Endodermal cell (in vitro differentiated cells): ENCODE measurements around the gene CREBL2. TPM values are rescaled to one million over a fixed set of nuclear protein-coding genes. Genes with fewer than 3 reads are reported as not detected.
"Not testable (repeated sequence)": the region's sequence is repeated elsewhere in the genome, so short reads cannot be mapped to it uniquely, and the experiment has no call there.

ENCODE experiments used
- DNase-seq: peaks from one replicate; pipeline ENCODE4 v3.0.0-alpha.2; 2017
- H3K27ac ChIP-seq: 2 replicates; pipeline ENCODE4 v1.5.1; 2013; ENCODE audit warnings: mild to moderate bottlenecking, low read depth, low read length, moderate library complexity
- H3K27me3 ChIP-seq: 2 replicates; pipeline ENCODE4 v1.6.1; 2013; ENCODE audit warnings: mild to moderate bottlenecking, low read length, moderate library complexity; ENCODE audit not compliant: insufficient read depth, control insufficient read depth, poor library complexity, severe bottlenecking
- H3K36me3 ChIP-seq: 2 replicates; pipeline ENCODE4 v1.7.0; 2013; ENCODE audit warnings: mild to moderate bottlenecking, low read length, moderate library complexity; ENCODE audit not compliant: control insufficient read depth, insufficient read depth
- H3K4me1 ChIP-seq: one replicate; pipeline ENCODE4 v1.7.0; 2013; ENCODE audit warnings: low read length; ENCODE audit not compliant: control insufficient read depth, insufficient read depth
- H3K4me3 ChIP-seq: 2 replicates; pipeline ENCODE4 v1.5.1; 2013; ENCODE audit warnings: mild to moderate bottlenecking, low read length, moderate library complexity
- H3K9ac ChIP-seq: 2 replicates; pipeline ENCODE4 v1.6.1; 2013; ENCODE audit warnings: mild to moderate bottlenecking, low read length, moderate library complexity; ENCODE audit not compliant: poor library complexity, severe bottlenecking; ENCODE audit errors: extremely low read depth
- H3K9me3 ChIP-seq: 2 replicates; pipeline ENCODE4 v1.6.1; 2013; ENCODE audit warnings: mild to moderate bottlenecking, low read length, moderate library complexity; ENCODE audit not compliant: control insufficient read depth
- H3K27ac Mint-ChIP-seq: 2 replicates; pipeline ENCODE4 v1.8.0; 2020; ENCODE audit warnings: mixed read lengths
- H3K27me3 Mint-ChIP-seq: 2 replicates; pipeline ENCODE4 v1.8.0; 2021; ENCODE audit warnings: mild to moderate bottlenecking, mixed read lengths; ENCODE audit not compliant: insufficient read depth
- H3K36me3 Mint-ChIP-seq: 2 replicates; pipeline ENCODE4 v1.8.0; 2020; ENCODE audit warnings: low read depth, mixed read lengths
- H3K4me1 Mint-ChIP-seq: 2 replicates; pipeline ENCODE4 v1.8.0; 2020; ENCODE audit warnings: mixed read lengths
- H3K4me3 Mint-ChIP-seq: 2 replicates; pipeline ENCODE4 v1.8.0; 2020; ENCODE audit warnings: mild to moderate bottlenecking, moderate library complexity, mixed read lengths
- H3K9me3 Mint-ChIP-seq: 2 replicates; pipeline ENCODE4 v1.8.0; 2020; ENCODE audit warnings: mild to moderate bottlenecking, mixed read lengths
- WGBS, 2 experiments: methylation state at CpG; one replicate each; pipeline versions ENCODE4 v1.1.5 to v1.1.7; 2013; ENCODE audit warnings: missing lambda C conversion rate in 2 of 2, mixed read lengths in 1 of 2; ENCODE audit not compliant: insufficient coverage in 1 of 2, insufficient read length in 1 of 2; 5-methylcytosine and 5-hydroxymethylcytosine counted together
- total RNA-seq, 2 donors: library from RNA; stranded (reverse); fragmentation: NEBNext Ultra II Directional in 1 of 2; extraction: Animal tissue kit (Norgen Biotek cat#: 25700) in 1 of 2; gene quantifications; 2 replicates in 1 of 2; 3 replicates in 1 of 2; pipeline ENCODE4 v1.2.1, GENCODE V29; 2021
- TF ChIP-seq, protein P1 (sequence below): fragments of 200-600 bp; sonication (generic); conservative IDR thresholded peaks from 2 replicates; pipeline ENCODE4 v1.5.0; 2021; ENCODE audit warnings: antibody characterized with exemption, mild to moderate bottlenecking

CREBL2 gene
- total RNA-seq, 2 donors from 2014 or later, result 27.2 to 46.9 TPM

DNA sequence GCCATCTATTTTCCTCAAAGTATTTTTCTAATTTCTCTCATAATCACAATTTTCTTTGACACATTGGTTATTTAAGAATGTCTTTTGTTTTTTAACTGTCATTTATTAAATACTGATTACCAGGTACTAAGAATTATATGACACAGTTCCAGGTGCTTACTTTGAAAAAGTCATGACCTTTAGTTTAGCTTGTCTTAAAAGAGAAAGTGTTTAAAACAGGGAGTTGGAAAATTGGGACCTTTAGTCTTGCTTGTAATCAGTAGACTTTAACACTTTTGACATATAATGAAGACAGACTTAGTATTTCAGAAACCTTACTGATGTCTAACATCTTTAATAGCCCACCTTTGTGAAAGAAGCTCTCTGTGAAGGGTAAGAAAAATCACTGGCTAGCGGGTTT, 19.2 kb downstream of the CREBL2 start:
- DNase-seq, result no peak
- Histone ChIP-seq H3K36me3 (peaks cover 4% of the 10 kb centered on the region), H3K9ac (no peak overlapping the region), H3K27me3 (no peaks in the 10 kb centered on the region), H3K4me3 (no peak overlapping the region), H3K27ac (no peak overlapping the region), H3K4me1 (no peaks in the 10 kb centered on the region), H3K9me3 (no peaks in the 10 kb centered on the region)
- WGBS, 2 experiments, result 93% methylated on average over 1 of the region's 1 CpG; no CpG with 5 or more reads in 1 of the 2 experiments
- no peaks in the 10 kb centered on the region for H3K27me3 Mint-ChIP-seq
- H3K9me3 Mint-ChIP-seq, result no peaks in the 10 kb centered on the region
- peaks cover 8% of the 10 kb centered on the region for H3K36me3 Mint-ChIP-seq
- H3K4me3 Mint-ChIP-seq, result no peak overlapping the region
- H3K27ac Mint-ChIP-seq, result no peak overlapping the region
- TF ChIP-seq, protein P1, sequence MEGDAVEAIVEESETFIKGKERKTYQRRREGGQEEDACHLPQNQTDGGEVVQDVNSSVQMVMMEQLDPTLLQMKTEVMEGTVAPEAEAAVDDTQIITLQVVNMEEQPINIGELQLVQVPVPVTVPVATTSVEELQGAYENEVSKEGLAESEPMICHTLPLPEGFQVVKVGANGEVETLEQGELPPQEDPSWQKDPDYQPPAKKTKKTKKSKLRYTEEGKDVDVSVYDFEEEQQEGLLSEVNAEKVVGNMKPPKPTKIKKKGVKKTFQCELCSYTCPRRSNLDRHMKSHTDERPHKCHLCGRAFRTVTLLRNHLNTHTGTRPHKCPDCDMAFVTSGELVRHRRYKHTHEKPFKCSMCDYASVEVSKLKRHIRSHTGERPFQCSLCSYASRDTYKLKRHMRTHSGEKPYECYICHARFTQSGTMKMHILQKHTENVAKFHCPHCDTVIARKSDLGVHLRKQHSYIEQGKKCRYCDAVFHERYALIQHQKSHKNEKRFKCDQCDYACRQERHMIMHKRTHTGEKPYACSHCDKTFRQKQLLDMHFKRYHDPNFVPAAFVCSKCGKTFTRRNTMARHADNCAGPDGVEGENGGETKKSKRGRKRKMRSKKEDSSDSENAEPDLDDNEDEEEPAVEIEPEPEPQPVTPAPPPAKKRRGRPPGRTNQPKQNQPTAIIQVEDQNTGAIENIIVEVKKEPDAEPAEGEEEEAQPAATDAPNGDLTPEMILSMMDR, result no peak
- H3K4me1 Mint-ChIP-seq, result peaks cover 5% of the 10 kb centered on the region

DNA sequence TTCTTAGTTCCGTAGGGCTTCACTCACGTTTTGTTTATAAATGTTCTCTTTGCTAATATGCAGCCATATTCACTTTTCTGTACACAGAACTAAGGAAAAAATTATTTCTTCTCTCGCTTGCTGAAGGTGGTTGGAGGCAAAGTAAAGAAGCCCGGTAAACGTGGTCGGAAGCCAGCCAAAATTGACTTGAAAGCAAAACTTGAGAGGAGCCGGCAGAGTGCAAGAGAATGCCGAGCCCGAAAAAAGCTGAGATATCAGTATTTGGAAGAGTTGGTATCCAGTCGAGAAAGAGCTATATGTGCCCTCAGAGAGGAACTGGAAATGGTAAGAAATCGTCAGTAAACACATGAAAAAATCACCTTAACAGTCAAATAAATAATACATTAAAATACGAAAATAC, 24.0 kb downstream of the CREBL2 start:
- Mint-ChIP-seq H3K4me1 (peaks cover 2% of the 10 kb centered on the region), H3K27ac (no peak overlapping the region), H3K4me3 (no peak overlapping the region), H3K9me3 (peaks cover 20% of the 10 kb centered on the region), H3K36me3 (peaks cover 50% of the 10 kb centered on the region), H3K27me3 (no peaks in the 10 kb centered on the region)
- Histone ChIP-seq H3K27ac (no peak overlapping the region), H3K4me1 (no peaks in the 10 kb centered on the region), H3K9ac (no peak overlapping the region), H3K9me3 (peaks cover 21% of the 10 kb centered on the region), H3K27me3 (no peaks in the 10 kb centered on the region), H3K4me3 (no peak overlapping the region), H3K36me3 (peaks cover 17% of the 10 kb centered on the region)
- 94 to 95% methylated on average over 10 to 12 of the region's 12 CpGs for WGBS, 2 experiments
- TF ChIP-seq, protein P1, result no peak
- DNase-seq, result no peak

DNA sequence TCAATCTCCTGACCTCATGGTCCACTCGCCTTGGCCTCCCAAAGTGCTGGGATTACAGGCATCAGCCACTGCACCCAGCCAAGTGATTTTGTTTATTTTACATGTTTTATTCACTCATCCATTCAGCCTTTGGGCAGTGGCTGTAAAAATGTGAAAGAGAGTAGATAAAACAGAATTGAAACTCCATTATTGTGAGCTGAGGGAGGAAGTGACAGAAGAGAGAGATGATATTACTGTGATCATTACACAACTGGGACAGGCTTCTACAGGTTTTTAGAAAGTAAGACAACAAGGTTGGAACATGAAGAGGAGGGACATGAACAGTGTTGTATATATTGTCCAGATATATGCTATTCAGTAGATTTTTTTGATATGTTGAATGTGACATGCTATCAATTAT, 25.0 kb downstream of the CREBL2 start:
- Histone ChIP-seq H3K4me3 (no peak overlapping the region), H3K9me3 (peaks cover 23% of the 10 kb centered on the region), H3K27me3 (no peaks in the 10 kb centered on the region), H3K27ac (no peak overlapping the region), H3K9ac (no peak overlapping the region), H3K4me1 (no peaks in the 10 kb centered on the region), H3K36me3 (peaks cover 21% of the 10 kb centered on the region)
- TF ChIP-seq, protein P1, result no peak
- peaks cover 25% of the 10 kb centered on the region for H3K9me3 Mint-ChIP-seq
- H3K36me3 Mint-ChIP-seq, result peaks cover 57% of the 10 kb centered on the region
- no peak overlapping the region for H3K27ac Mint-ChIP-seq
- no peaks in the 10 kb centered on the region for H3K4me1 Mint-ChIP-seq
- 93 to 100% methylated on average over 1 of the region's 1 CpG for WGBS, 2 experiments
- H3K4me3 Mint-ChIP-seq, result no peak overlapping the region
- no peaks in the 10 kb centered on the region for H3K27me3 Mint-ChIP-seq
- no peak for DNase-seq

DNA sequence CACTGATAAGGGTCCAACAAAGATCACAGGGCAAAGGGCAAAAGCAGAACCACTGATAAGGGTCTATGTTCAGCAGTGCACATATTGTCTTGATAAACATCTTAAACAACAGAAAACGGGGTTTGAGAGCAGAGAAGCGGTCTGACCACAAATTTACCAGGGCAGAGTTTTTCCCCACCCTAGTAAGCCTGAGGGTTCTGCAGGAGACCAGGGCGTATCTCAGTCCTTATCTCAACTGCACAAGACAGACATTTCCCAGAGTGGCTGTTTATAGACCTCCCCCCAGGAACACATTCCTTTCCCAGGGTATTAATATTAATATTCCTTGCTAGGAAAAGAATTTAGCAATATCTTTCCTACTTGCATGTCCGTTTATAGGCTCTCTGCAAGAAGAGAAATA, 28.3 kb downstream of the CREBL2 start:
- not testable (repeated sequence) for H3K27me3 ChIP-seq, H3K27ac ChIP-seq, DNase-seq, H3K4me1 Mint-ChIP-seq, H3K9ac ChIP-seq, H3K27me3 Mint-ChIP-seq, H3K4me1 ChIP-seq, H3K27ac Mint-ChIP-seq, H3K4me3 Mint-ChIP-seq, H3K4me3 ChIP-seq
- WGBS, 2 experiments, result 95 to 100% methylated on average over 3 to 4 of the region's 4 CpGs
- Mint-ChIP-seq H3K9me3 (peaks cover 25% of the 10 kb centered on the region), H3K36me3 (peaks cover 79% of the 10 kb centered on the region)
- peaks cover 23% of the 10 kb centered on the region for H3K9me3 ChIP-seq
- H3K36me3 ChIP-seq, result peaks cover 37% of the 10 kb centered on the region
